ENCODE measurements around the gene TMEM175.

GRCh38 chr4:898123-898522 lies 34.1 kb upstream of the TMEM175 start:
- TF ChIP-seq RAD21 (IDR thresholded peaks at IDR 0.05; ENCODE audit: low read length) (no peak), YY1 (IDR thresholded peaks at IDR 0.05; ENCODE audit: low read depth) (no peak), SMC3 (IDR thresholded peaks at IDR 0.05; ENCODE audit: low read depth, low read length) (no peak)

All from SK-N-SH (cell line).